IPS-20b (cell line): ENCODE data around the gene MRPL44.

Experiments
- H3K27ac ChIP-seq: one replicate; pipeline ENCODE4 v1.5.1; 2013; ENCODE audit warnings: low read length
- H3K27me3 ChIP-seq: 2 replicates; pipeline ENCODE4 v1.6.1; 2013; ENCODE audit warnings: mild to moderate bottlenecking, low read length, inconsistent platforms; ENCODE audit not compliant: insufficient read depth
- H3K36me3 ChIP-seq: 2 replicates; pipeline ENCODE4 v1.6.1; 2013; ENCODE audit warnings: low read depth, mild to moderate bottlenecking, inconsistent platforms, low read length, moderate library complexity; ENCODE audit not compliant: insufficient read depth
- H3K4me1 ChIP-seq: 2 replicates; pipeline ENCODE4 v1.6.1; 2013; ENCODE audit warnings: mild to moderate bottlenecking, control low read depth, inconsistent platforms, low read length, moderate library complexity; ENCODE audit not compliant: insufficient read depth
- H3K4me3 ChIP-seq: 2 replicates; pipeline ENCODE4 v1.5.1; 2013; ENCODE audit warnings: mild to moderate bottlenecking, low read length, inconsistent platforms
- H3K9ac ChIP-seq: 2 replicates; pipeline ENCODE4 v1.6.1; 2013; ENCODE audit warnings: low read depth, mild to moderate bottlenecking, inconsistent platforms, low read length, moderate library complexity
- H3K9me3 ChIP-seq: 2 replicates; pipeline ENCODE4 v1.6.1; 2013; ENCODE audit warnings: mild to moderate bottlenecking, low read depth, low read length, inconsistent platforms; ENCODE audit not compliant: insufficient read depth

The MRPL44 gene

DNA sequence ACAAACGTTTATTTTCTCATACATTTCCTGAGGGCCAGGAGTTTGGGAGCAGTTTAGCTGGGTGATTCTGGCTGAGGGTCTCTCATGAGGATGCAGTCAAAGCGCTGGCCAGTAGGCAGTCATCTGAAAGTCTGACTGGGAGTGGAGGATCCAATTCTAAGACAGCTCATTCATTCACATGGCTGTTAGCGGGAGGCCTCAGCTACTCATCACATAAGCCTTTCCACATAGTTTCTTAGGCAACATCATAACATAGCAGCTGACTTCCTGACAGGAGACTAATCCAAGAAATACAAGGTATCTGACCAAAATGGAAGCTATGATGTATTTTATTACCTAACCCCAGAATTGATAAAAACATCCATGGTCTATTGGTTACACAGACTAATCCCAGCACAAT is 2.9 kb upstream of the MRPL44 start:
- H3K4me1 ChIP-seq = peaks cover 26% of the 10 kb centered on the region
- no peak overlapping the region for H3K27ac ChIP-seq

DNA sequence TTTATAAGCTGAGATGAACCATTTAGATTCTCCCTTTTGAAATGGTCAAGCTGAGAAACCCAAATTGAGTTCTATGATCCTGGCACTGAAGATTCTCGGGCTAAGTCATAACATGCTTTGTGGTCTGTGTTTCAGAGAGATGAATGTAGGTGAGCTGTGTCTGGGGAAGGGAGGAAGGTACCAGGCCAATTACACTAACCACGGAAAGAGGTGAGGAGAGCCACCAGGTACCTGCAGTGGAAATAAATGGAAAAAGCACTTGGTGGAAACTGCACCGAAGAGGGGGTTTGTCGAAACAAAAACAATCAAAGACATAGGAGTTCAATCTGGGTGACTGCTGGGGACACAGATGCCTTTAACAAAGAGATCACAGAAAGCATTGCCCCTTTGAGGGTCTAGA is 963 bp upstream of the MRPL44 start:
- Histone ChIP-seq H3K4me1 (peaks cover 31% of the 10 kb centered on the region), H3K36me3 (peaks cover 21% of the 10 kb centered on the region), H3K9ac (no peak overlapping the region), H3K27me3 (no peaks in the 10 kb centered on the region), H3K4me3 (0 out of 2 replicates have a peak overlapping the region, but pooled peaks have one; percentile 95), H3K9me3 (no peaks in the 10 kb centered on the region), H3K27ac (no peak overlapping the region)

More for the DNA sequence above, 2.9 kb upstream of the MRPL44 start:
- Histone ChIP-seq H3K36me3 (peaks cover 2% of the 10 kb centered on the region), H3K4me3 (no peak overlapping the region), H3K9me3 (no peaks in the 10 kb centered on the region), H3K9ac (no peak overlapping the region), H3K27me3 (no peaks in the 10 kb centered on the region)

DNA sequence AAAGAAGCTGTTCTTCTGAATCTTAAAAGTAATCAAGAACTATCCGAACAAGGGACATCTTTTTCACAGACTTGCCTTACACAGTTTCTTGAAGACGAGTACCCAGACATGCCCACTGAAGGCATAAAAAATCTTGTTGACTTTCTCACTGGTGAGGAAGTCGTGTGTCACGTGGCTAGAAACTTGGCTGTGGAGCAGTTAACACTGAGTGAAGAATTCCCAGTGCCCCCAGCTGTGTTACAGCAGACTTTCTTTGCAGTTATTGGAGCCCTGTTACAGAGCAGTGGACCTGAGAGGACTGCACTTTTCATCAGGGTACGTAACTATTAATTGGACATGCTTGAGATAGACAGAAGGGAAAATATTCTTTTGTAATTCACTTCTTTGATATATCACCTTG is 2.4 kb downstream of the MRPL44 start:
- peak overlapping the region; percentile 47; the same call in 1 of the 2 replicates for H3K4me3 ChIP-seq
- no peaks in the 10 kb centered on the region for H3K9me3 ChIP-seq
- H3K36me3 ChIP-seq = peaks cover 44% of the 10 kb centered on the region
- no peak overlapping the region for H3K9ac ChIP-seq
- H3K4me1 ChIP-seq = peaks cover 29% of the 10 kb centered on the region
- H3K27ac ChIP-seq = no peak overlapping the region
- no peaks in the 10 kb centered on the region for H3K27me3 ChIP-seq

DNA sequence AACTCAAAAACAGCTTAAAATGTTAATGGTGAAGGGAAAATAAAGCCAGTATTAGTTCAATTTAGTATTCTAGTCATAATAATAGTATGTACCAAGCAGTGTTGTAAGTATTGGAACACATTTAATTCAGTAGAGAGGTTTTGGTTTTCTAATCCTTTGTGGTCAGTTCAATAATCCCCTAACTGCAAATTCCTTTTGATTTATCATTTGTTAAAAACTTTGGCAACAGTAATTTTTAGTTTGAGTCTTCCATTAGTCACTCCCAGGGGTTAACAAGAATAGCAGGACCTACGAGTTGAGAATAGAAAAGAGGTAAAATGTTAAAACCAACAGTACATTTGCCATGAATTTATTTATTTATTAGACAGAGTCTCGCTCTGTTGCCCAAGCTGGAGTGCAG is 10.7 kb downstream of the MRPL44 start:
- Histone ChIP-seq H3K9ac (no peak overlapping the region), H3K9me3 (no peaks in the 10 kb centered on the region), H3K4me3 (no peak overlapping the region), H3K27ac (no peak overlapping the region), H3K36me3 (peaks cover 53% of the 10 kb centered on the region), H3K4me1 (no peaks in the 10 kb centered on the region), H3K27me3 (no peaks in the 10 kb centered on the region)

DNA sequence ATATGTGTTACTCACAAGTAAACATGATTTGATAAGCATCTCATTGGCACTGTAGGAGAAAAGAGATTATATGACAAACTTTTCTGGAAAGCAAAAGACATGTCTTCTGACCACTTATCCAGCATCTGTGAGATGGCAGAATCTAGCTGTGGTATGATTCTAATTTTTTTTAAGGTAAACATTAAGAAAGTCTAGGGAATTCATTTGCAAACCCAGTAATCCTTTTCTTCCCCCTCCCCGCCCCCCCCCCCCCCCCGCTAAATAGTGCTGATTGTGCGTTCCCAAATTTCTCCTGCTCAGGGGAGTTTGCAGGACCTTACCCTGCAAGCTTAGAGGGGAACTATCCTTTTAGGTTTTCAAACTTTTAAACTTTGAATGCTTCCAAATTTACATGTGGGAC is 12.1 kb downstream of the MRPL44 start:
- Histone ChIP-seq H3K36me3 (peaks cover 46% of the 10 kb centered on the region), H3K9me3 (no peaks in the 10 kb centered on the region), H3K4me1 (no peaks in the 10 kb centered on the region), H3K4me3 (no peak overlapping the region), H3K9ac (no peak overlapping the region), H3K27ac (no peak overlapping the region), H3K27me3 (no peaks in the 10 kb centered on the region)

DNA sequence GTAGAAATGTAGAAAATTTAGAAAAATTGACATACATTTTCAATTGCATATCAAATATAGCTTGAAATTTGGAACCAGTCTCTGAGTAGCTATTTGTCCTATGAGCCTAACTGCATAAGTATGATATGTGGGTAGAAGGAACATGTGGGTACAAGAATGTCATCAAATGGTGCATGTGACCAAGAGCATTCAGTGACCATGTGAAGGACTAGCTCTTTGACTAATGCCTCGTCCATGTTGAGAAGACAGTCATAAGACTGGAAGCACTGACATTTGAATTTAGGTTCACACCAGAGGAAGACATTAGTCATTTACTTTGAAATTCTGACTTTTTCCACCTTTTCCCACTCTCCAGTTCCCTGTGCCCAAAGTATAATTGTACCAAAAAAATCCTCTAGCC is 12.6 kb downstream of the MRPL44 start:
- Histone ChIP-seq H3K9ac (no peak overlapping the region), H3K27ac (no peak overlapping the region), H3K36me3 (peaks cover 40% of the 10 kb centered on the region), H3K4me1 (no peaks in the 10 kb centered on the region), H3K4me3 (no peak overlapping the region), H3K9me3 (no peaks in the 10 kb centered on the region), H3K27me3 (no peaks in the 10 kb centered on the region)

DNA sequence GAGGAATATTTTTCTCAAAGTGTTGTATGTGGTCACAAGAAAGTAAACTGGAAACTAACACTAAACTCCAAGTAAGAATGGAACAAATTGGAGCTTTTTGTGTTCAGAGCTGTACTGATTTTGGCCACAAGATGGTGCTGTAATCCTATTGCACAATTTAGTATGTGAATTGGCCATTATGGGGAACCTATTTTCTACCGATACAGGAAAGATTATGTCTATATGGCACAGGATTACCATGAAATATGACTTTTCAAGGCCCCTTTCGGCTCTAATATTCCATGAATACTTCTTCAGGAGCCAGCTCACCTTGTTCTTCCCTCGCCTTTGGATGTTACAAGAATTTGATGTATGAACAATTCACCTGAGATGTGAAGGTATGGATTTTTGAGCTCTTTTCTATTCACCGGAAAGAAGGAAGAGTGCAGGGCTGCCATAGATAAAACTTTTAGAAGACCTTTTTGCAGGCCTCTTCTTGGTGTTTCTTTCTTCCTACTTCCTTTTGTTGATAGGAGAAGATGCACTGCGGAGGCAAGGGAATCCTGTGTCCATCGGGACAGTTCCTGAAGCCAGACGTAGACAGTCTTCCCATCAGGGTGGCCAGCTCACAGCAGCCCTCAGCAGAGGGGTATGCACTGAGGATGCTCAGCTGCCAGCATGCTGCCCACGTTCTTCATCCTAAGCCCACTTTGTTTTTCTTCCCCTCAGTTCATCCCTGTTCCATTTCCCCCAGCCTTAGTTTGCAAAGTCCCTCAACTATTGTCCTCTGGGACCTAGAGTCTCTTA is 13.3 kb downstream of the MRPL44 start:
- peaks cover 33% of the 10 kb centered on the region for H3K36me3 ChIP-seq
- H3K9me3 ChIP-seq = no peaks in the 10 kb centered on the region
- no peak overlapping the region for H3K4me3 ChIP-seq
- no peaks in the 10 kb centered on the region for H3K27me3 ChIP-seq
- H3K9ac ChIP-seq = no peak overlapping the region
- H3K4me1 ChIP-seq = no peaks in the 10 kb centered on the region
- no peak overlapping the region for H3K27ac ChIP-seq

DNA sequence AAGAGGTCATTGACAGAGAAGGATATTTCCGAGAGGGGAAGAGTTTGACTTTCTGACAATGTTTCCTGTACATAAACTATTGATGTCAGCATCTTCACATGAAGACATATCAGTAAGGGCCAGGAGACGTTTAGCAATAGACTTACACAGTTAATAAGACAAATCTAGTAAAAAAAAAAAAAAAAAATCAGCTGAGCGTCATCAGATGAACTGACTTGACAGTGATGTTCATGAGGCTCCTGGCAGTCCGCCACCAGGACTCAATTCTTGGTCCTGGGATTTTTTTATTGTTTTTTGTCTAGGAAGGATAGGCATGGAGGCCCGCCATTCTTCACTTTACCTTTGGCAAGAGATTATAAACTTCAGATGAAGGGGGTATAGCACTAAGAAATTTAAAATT is 14.5 kb downstream of the MRPL44 start:
- Histone ChIP-seq H3K27me3 (no peaks in the 10 kb centered on the region), H3K36me3 (peaks cover 22% of the 10 kb centered on the region), H3K9ac (no peak overlapping the region), H3K27ac (no peak overlapping the region), H3K9me3 (no peaks in the 10 kb centered on the region), H3K4me3 (no peak overlapping the region), H3K4me1 (no peaks in the 10 kb centered on the region)

DNA sequence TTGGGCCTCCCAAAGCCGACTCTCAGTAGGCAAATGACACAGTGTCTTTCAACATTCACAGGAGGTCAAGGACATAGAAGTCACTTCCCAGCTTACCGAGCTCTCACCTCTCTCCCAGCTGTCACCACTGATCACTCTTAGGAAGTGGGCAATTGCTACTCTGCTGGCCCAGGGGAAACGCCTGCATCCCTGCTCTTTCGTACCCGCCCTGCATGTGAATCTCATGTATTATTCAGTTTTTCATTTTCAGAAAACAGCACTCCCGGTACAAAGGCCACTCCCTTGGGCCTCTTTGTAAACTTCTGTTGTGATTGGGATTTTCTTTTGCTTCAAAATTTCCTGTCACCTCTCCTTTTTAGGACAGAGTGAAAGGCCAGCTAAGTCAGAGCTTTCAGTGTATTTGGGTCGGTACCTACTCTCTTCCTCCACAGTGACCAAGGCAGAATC is 15.4 kb downstream of the MRPL44 start:
- Histone ChIP-seq H3K27ac (no peak overlapping the region), H3K36me3 (peaks cover 20% of the 10 kb centered on the region), H3K4me3 (no peak overlapping the region), H3K9me3 (no peaks in the 10 kb centered on the region), H3K9ac (no peak overlapping the region), H3K27me3 (no peaks in the 10 kb centered on the region), H3K4me1 (no peaks in the 10 kb centered on the region)

DNA sequence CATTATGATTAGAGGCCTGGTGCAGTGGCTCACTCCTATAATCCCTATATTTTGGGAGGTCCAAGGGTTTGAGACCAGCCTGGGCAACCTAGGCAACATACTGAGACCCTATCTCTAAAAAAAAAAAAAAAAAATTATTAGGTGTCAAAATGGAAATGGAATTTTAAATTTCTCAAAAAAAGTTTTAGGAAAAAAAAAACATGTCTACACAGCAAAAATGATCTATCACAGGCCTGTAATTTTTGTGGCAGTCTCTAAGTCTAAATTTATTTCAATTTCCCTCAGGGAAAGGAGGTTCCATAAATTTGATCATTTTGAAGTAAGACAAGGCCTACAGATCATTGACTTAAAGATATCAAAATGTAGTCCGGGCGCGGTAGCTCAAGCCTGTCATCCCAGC is 16.3 kb downstream of the MRPL44 start:
- Histone ChIP-seq H3K27me3 (no peaks in the 10 kb centered on the region), H3K9me3 (no peaks in the 10 kb centered on the region), H3K4me3 (no peak overlapping the region), H3K4me1 (no peaks in the 10 kb centered on the region), H3K9ac (no peak overlapping the region), H3K36me3 (peaks cover 16% of the 10 kb centered on the region), H3K27ac (no peak overlapping the region)

DNA sequence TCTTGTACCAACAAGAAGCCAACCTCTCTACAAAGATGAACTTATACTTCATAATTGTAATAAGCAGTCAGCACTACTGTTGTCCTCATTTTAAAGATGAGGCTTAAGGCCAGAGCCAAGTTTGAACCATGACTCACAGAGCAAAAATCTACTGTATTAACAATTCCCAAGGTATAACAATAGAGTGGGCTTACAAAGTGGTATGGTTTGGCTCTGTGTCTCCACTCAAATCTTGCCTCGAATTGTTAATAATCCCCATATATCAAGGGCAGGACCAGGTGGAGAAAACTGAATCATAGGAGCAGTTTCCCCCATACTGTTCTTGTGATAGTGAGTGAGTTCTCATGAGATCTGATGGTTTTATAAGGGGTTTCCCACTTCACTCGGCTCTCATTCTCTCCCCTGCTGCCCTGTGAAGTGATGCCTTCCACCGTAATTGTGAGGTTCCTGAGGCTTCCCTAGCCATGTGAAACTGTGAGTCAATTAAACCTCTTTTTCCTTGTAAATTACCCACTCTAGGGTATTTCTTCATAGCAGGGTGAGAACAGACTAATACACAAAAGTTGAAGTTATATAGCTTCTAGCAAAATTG is 19.5 kb downstream of the MRPL44 start:
- no peak overlapping the region for H3K4me3 ChIP-seq
- H3K36me3 ChIP-seq = peaks cover 41% of the 10 kb centered on the region
- H3K4me1 ChIP-seq = no peaks in the 10 kb centered on the region
- H3K9ac ChIP-seq = no peak overlapping the region
- H3K9me3 ChIP-seq = no peaks in the 10 kb centered on the region
- no peak overlapping the region for H3K27ac ChIP-seq
- H3K27me3 ChIP-seq = no peaks in the 10 kb centered on the region

DNA sequence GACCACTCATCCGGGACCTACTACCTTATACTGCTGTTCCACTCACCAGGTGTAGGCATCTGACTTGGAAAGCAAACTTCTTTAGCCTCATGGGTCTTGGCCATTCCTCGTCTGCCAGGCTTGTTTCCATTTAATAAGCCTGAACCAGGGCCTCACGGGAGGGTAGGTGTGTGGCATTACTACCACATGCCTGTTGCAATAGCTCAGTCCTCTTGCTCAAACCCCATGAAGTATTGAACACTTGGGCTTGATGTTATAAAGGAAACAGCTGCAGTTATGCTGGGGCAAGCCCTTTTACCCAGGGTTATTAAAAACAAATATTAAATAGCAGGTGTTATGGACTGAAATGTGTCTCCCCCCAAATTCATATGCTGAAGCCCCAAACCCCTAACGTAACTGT is 21.2 kb downstream of the MRPL44 start:
- Histone ChIP-seq H3K4me1 (no peaks in the 10 kb centered on the region), H3K9me3 (no peaks in the 10 kb centered on the region), H3K9ac (no peak overlapping the region), H3K4me3 (no peak overlapping the region), H3K27me3 (no peaks in the 10 kb centered on the region), H3K27ac (no peak overlapping the region), H3K36me3 (peaks cover 53% of the 10 kb centered on the region)
